HepG2 (cell line): Measurements from ENCODE around the gene TBKBP1. TPM values are rescaled to one million over a fixed set of nuclear protein-coding genes. Genes with fewer than 3 reads are reported as not detected.
A peak's percentile ranks its signal among the peaks of the same experiment; 100 is the strongest.

Experiments
- ATAC-seq: fragments of 200-7000 bp; cut with Tn5 transposase; 3 replicates; pipeline ENCODE4 v1.9.1; 2020; ENCODE audit warnings: mild to moderate bottlenecking, moderate library complexity
- BruUV-seq: library from RNA; stranded (reverse); fragments of 400-500 nt; replicated peaks from 2 replicates; lab custom pipeline; 2021; lab: Mats Ljungman, UMichigan
- CTCF ChIA-PET: fragments of 300-600 bp; formaldehyde crosslinking; extraction: SDS; loops from one replicate; lab custom pipeline; 2021; ENCODE audit warnings: low total read pairs, inconsistent platforms, low intra/inter-chr PET ratio; lab: Yijun Ruan, JAX
- POLR2A ChIA-PET: fragments of 350-600 bp; sonication (Branson Sonifier 250); formaldehyde crosslinking; loops from one replicate; lab custom pipeline; 2020; ENCODE audit warnings: antibody characterized with exemption, inconsistent platforms; lab: Yijun Ruan, JAX
- DNase-seq: peaks from one replicate; pipeline ENCODE4 v3.0.0-alpha.2; 2015; ENCODE audit warnings: low spot score
- FAIRE-seq: peaks from 3 replicates; lab custom pipeline; 2011; peaks lifted over from hg19 to GRCh38; lab: Jason Lieb, UNC
- H2AFZ ChIP-seq: one replicate; pipeline ENCODE4 v1.6.1; 2011; ENCODE audit warnings: low read length, inconsistent platforms
- H3K27ac ChIP-seq: fragments of 300-600 bp; 3 replicates; pipeline ENCODE4 v1.8.0; 2011; ENCODE audit warnings: mixed run types, mild to moderate bottlenecking, mixed read lengths, low read length, inconsistent platforms; ENCODE audit not compliant: insufficient read depth; ENCODE audit errors: extremely low read length
- H3K27me3 ChIP-seq, 2 experiments: fragments of 200-600 bp in 1 of 2; 2 replicates in 1 of 2; 3 replicates in 1 of 2; pipeline versions ENCODE4 v1.6.0 to v1.8.0; 2011; ENCODE audit warnings: low read length in 2 of 2, mild to moderate bottlenecking in 2 of 2, moderate library complexity in 2 of 2, inconsistent platforms in 1 of 2; ENCODE audit not compliant: insufficient read depth in 2 of 2, control insufficient read depth in 1 of 2
- H3K36me3 ChIP-seq, 2 experiments: fragments of 200-600 bp in 1 of 2; replicated peaks in 1 of 2; 2 replicates in 1 of 2; 3 replicates in 1 of 2; pipeline versions ENCODE4 v1.5.1 to v1.8.0; 2011; ENCODE audit warnings: low read length in 2 of 2, inconsistent platforms in 1 of 2; ENCODE audit not compliant: insufficient read depth in 2 of 2, control insufficient read depth in 1 of 2
- H3K4me1 ChIP-seq: 2 replicates; pipeline ENCODE4 v1.5.1; 2012; ENCODE audit warnings: low read length, inconsistent platforms; ENCODE audit not compliant: insufficient read depth
- H3K4me2 ChIP-seq: 2 replicates; pipeline ENCODE4 v1.6.0; 2011; ENCODE audit warnings: low read depth, low read length, inconsistent platforms
- H3K4me3 ChIP-seq, 3 experiments: fragments of 200-600 bp in 1 of 3; sonication (generic), shearing (Covaris generic) in 1 of 3; replicated peaks in 1 of 3; 2 replicates each; pipeline ENCODE4 v1.5.1; 2011 to 2016; ENCODE audit warnings: low read length in 3 of 3, inconsistent platforms in 2 of 3, low read depth in 2 of 3, mild to moderate bottlenecking in 2 of 3, control low read depth in 1 of 3, mixed read lengths in 1 of 3; ENCODE audit not compliant: insufficient read depth in 1 of 3
- H3K79me2 ChIP-seq: one replicate; pipeline ENCODE4 v1.6.1; 2011; ENCODE audit warnings: low read length, inconsistent platforms; ENCODE audit not compliant: insufficient read depth
- H3K9ac ChIP-seq: 2 replicates; pipeline ENCODE4 v1.6.0; 2011; ENCODE audit warnings: mild to moderate bottlenecking, low read depth, low read length, inconsistent platforms; ENCODE audit not compliant: insufficient read depth
- H3K9me3 ChIP-seq: 2 replicates; pipeline ENCODE4 v1.5.1; 2012; ENCODE audit warnings: mild to moderate bottlenecking, low read length
- H4K20me1 ChIP-seq: 2 replicates; pipeline ENCODE4 v1.6.0; 2011; ENCODE audit warnings: inconsistent platforms, mild to moderate bottlenecking, low read length, moderate library complexity; ENCODE audit not compliant: insufficient read depth
- ELK4 ChIP-seq: sonication (generic); formaldehyde crosslinking; IDR thresholded peaks from 2 replicates; pipeline ENCODE4 v1.9.0; 2021; ENCODE audit warnings: missing genetic modification reagents, borderline replicate concordance
- ERF ChIP-seq: IDR thresholded peaks from 2 replicates; pipeline ENCODE4 v1.6.1; 2018; ENCODE audit warnings: missing biosample characterization, missing genetic modification reagents
- JUNB ChIP-seq: sonication (generic); formaldehyde crosslinking; IDR thresholded peaks from 2 replicates; pipeline ENCODE4 v1.8.0; 2022; ENCODE audit warnings: missing genetic modification reagents, mild to moderate bottlenecking, borderline replicate concordance
- KDM5B ChIP-seq: sonication (generic); formaldehyde crosslinking; IDR thresholded peaks from 2 replicates; pipeline ENCODE4 v1.4.0; 2020; ENCODE audit warnings: missing genetic modification reagents, mild to moderate bottlenecking, borderline replicate concordance
- KLF6 ChIP-seq: IDR thresholded peaks from 2 replicates; pipeline ENCODE4 v1.8.0; 2016; ENCODE audit warnings: missing biosample characterization, missing genetic modification reagents
- SP2 ChIP-seq: sonication (generic); formaldehyde crosslinking; IDR thresholded peaks from 2 replicates; pipeline ENCODE4 v1.5.1; 2020; ENCODE audit warnings: mild to moderate bottlenecking, missing genetic modification reagents
- ZNF12 ChIP-seq: sonication (generic); formaldehyde crosslinking; IDR thresholded peaks from 2 replicates; pipeline ENCODE4 v1.5.0; 2020; ENCODE audit warnings: missing genetic modification reagents
- ZNF768 ChIP-seq: sonication (generic); formaldehyde crosslinking; IDR thresholded peaks from 2 replicates; pipeline ENCODE4 v1.4.0; 2020; ENCODE audit warnings: missing genetic modification reagents
- WGBS: methylation state at CpG from one replicate; pipeline ENCODE4 v1.1.6; 2017; ENCODE audit warnings: low lambda C conversion rate; 5-methylcytosine and 5-hydroxymethylcytosine counted together
- in situ Hi-C: cut with HindIII; loops from 2 replicates; pipeline ENCODE4 v1.10.0; 2017; ENCODE audit warnings: low pct_unique_long_range_greater_than_20kb; ENCODE audit not compliant: extremely low pct_ligation_motif_present
- intact Hi-C: fragments of 100-400 bp; cut with micrococcal nuclease; formaldehyde crosslinking; loops from one replicate; pipeline ENCODE4 v1.10.0; 2022; ENCODE audit not compliant: unreplicated experiment
- polyA plus RNA-seq, 8 experiments: library from polyadenylated mRNA; depleted of rRNA in 3 of 8; stranded (reverse) in 7 of 8; unstranded in 1 of 8; fragments of >200 nt; fragmentation: Illumina TruSeq in 4 of 8; extraction: Trizol in 4 of 8; gene quantifications; 2 replicates each; pipeline versions ENCODE4 v1.2.1 to v1.2.3, GENCODE V29; 2011 to 2016; ENCODE audit warnings: low read depth in 4 of 8, missing spikeins in 1 of 8, mixed read lengths in 1 of 8; ENCODE audit not compliant: insufficient read depth in 1 of 8
- total RNA-seq, 5 experiments: library from RNA; depleted of rRNA; stranded (reverse); fragments of >200 nt; fragmentation: Illumina TruSeq; extraction: Trizol; gene quantifications; 2 replicates each; pipeline ENCODE4 v1.2.3, GENCODE V29; 2016; ENCODE audit warnings: low read depth in 1 of 5

The TBKBP1 gene
- total and polyA plus RNA-seq, 2 of the 13 experiments (the other 11 are each of a cell fraction or from before 2014, with no cell fraction given): 2.6 to 7.0 TPM

DNA sequence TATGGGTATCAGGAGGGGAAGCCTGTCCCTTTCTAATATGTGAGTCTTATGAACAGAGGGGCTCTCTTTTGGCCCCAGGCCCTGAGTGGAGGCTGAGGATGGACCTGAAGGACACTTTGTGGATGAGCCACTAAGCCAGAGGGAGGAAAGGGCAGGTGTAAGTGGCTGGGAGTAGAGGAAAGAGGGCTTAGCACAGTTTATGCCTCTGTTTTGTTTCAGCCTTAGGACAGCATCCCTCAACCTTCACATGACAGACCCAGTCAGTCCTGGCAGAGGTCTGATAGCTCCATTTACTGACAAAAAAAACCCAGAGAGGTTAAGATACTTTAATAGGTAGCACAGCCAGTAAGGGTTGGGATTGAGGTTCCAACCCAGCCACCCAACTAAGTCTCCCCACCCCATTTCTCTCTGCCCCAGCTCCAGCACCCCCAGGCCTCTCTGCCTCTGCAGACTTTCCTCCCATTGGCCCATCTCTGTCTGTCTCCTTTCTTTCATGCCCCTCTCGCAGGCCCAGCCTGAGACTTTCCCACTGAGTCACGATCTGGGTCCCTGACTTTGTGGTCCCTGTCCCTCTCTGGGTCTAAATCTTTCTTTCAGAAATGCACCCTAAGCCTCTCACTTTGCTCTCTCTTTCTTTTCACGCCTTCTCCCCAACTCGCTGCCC lies 34.4 kb downstream of the TBKBP1 start:
- TF ChIP-seq ERF (CRISPR knock-in tag) (no peak), ZNF768 (0 out of 2 replicates have a peak, but pooled peaks have one; percentile 24), ELK4 (no peak), JUNB (CRISPR knock-in tag) (no peak), ZNF12 (CRISPR knock-in tag) (no peak), KDM5B (CRISPR knock-in tag) (no peak), KLF6 (CRISPR knock-in tag) (no peak), SP2 (CRISPR knock-in tag) (no peak)
- no peak overlapping the region for H2AFZ ChIP-seq
- peaks cover 6% of the 10 kb centered on the region; the same call in 1 of the 2 replicates for H3K4me1 ChIP-seq
- 19% methylated on average over 4 of the region's 4 CpGs for WGBS
- ChIA-PET CTCF (no interaction called here), POLR2A (no interaction called here)
- no TSS peak for BruUV-seq
- H3K9ac ChIP-seq: no peak overlapping the region
- peaks cover 22 to 91% of the 10 kb centered on the region in 2 experiments; a peak in 4 of 5 replicates for H3K27me3 ChIP-seq
- in situ Hi-C loops (no loop called here), intact Hi-C loops (no loop called here)
- H3K9me3 ChIP-seq: no peaks in the 10 kb centered on the region
- H3K27ac ChIP-seq: no peak overlapping the region
- H3K4me3 ChIP-seq: no peak overlapping the region
- FAIRE-seq (no peak), ATAC-seq (no peak), DNase-seq (no peak)
- H4K20me1 ChIP-seq: no peaks in the 10 kb centered on the region; the same call in 1 of the 2 replicates
- H3K36me3 ChIP-seq: no peaks in the 10 kb centered on the region
- no peaks in the 10 kb centered on the region for H3K79me2 ChIP-seq
- no peak overlapping the region for H3K4me2 ChIP-seq
